Ascending aorta (tissue), 2 donors: ENCODE results near the gene PLCG2. TPM values are rescaled to one million over a fixed set of nuclear protein-coding genes. Genes with fewer than 3 reads are reported as not detected.

Experiments used
- DNase-seq, 2 donors: peaks; one replicate each; pipeline ENCODE4 v3.0.0-alpha.2; 2019; ENCODE audit warnings: low spot score in 2 of 2
- H3K27ac ChIP-seq, 2 donors: fragments of 200-600 bp; sonication (generic); one replicate each; pipeline ENCODE4 v1.5.1; 2016 to 2017; ENCODE audit warnings: mild to moderate bottlenecking in 1 of 2
- H3K27me3 ChIP-seq: fragments of 200-600 bp; sonication (generic); one replicate; pipeline ENCODE4 v1.5.1; 2017
- H3K36me3 ChIP-seq, 2 donors: fragments of 200-600 bp; sonication (generic); one replicate each; pipeline ENCODE4 v1.5.1; 2016
- H3K4me1 ChIP-seq, 2 donors: fragments of 200-600 bp; sonication (generic); one replicate each; pipeline ENCODE4 v1.5.1; 2016 to 2017; ENCODE audit warnings: mild to moderate bottlenecking in 1 of 2
- H3K4me3 ChIP-seq, 2 donors: fragments of 200-600 bp; sonication (generic); one replicate each; pipeline ENCODE4 v1.5.1; 2016 to 2017; ENCODE audit warnings: mild to moderate bottlenecking in 1 of 2
- H3K9me3 ChIP-seq, 2 donors: fragments of 200-600 bp; sonication (generic); one replicate each; pipeline ENCODE4 v1.5.1; 2016
- CTCF ChIP-seq, 3 experiments: fragments of 200-600 bp in 2 of 3; fragments of 450-650 bp in 1 of 3; sonication (generic) in 2 of 3; IDR thresholded peaks; one replicate each; pipeline ENCODE4 v1.5.1; 2016 to 2019; ENCODE audit warnings: antibody characterized with exemption in 3 of 3, mild to moderate bottlenecking in 1 of 3, moderate library complexity in 1 of 3
- intact Hi-C: fragments of 100-400 bp; cut with DNase I; formaldehyde crosslinking; loops from one replicate; pipeline ENCODE4 v1.15.1; 2023
- total RNA-seq: library from RNA; depleted of rRNA; stranded (reverse); fragments of >200 nt; gene quantifications from one replicate; pipeline ENCODE4 v1.1.0, GENCODE V29; 2016

Gene PLCG2
- total RNA-seq, 1 donor from 2014 or later, result 34.2 TPM

GRCh38 chr16:81921843-81922584 is 142.9 kb downstream of the PLCG2 start:
- DNase-seq, result no peak
- TF ChIP-seq CTCF (IDR thresholded peaks at IDR 0.05), result no peak
- no peak overlapping the region for H3K4me3 ChIP-seq
- no peaks in the 10 kb centered on the region for H3K36me3 ChIP-seq
- intact Hi-C loops, result no loop called here
- no peaks in the 10 kb centered on the region for H3K27me3 ChIP-seq
- H3K9me3 ChIP-seq, result no peaks in the 10 kb centered on the region
- no peak overlapping the region for H3K27ac ChIP-seq
- no peaks in the 10 kb centered on the region for H3K4me1 ChIP-seq

GRCh38 chr16:81923296-81923695 is 144.2 kb downstream of the PLCG2 start:
- intact Hi-C loops, result no loop called here
- Histone ChIP-seq H3K4me1 (no peaks in the 10 kb centered on the region), H3K27ac (no peak overlapping the region), H3K27me3 (no peaks in the 10 kb centered on the region), H3K9me3 (no peaks in the 10 kb centered on the region), H3K4me3 (no peak overlapping the region), H3K36me3 (no peaks in the 10 kb centered on the region)
- no peak for TF ChIP-seq CTCF (IDR thresholded peaks at IDR 0.05)
- no peak for DNase-seq

GRCh38 chr16:81925016-81925415 is 145.9 kb downstream of the PLCG2 start:
- H3K4me3 ChIP-seq, result no peak overlapping the region
- no peaks in the 10 kb centered on the region for H3K36me3 ChIP-seq
- intact Hi-C loops, result no loop called here
- H3K4me1 ChIP-seq, result no peaks in the 10 kb centered on the region
- no peaks in the 10 kb centered on the region for H3K27me3 ChIP-seq
- DNase-seq, result no peak
- TF ChIP-seq CTCF (IDR thresholded peaks at IDR 0.05), result no peak
- H3K27ac ChIP-seq, result no peak overlapping the region
- H3K9me3 ChIP-seq, result no peaks in the 10 kb centered on the region

GRCh38 chr16:81926036-81926435 is 146.9 kb downstream of the PLCG2 start:
- H3K9me3 ChIP-seq, result no peaks in the 10 kb centered on the region
- no peaks in the 10 kb centered on the region for H3K36me3 ChIP-seq
- no peaks in the 10 kb centered on the region for H3K4me1 ChIP-seq
- no peaks in the 10 kb centered on the region for H3K27me3 ChIP-seq
- peak in 1 of 2 donors; percentile 39 for DNase-seq
- no peak overlapping the region for H3K4me3 ChIP-seq
- no peak for TF ChIP-seq CTCF (IDR thresholded peaks at IDR 0.05)
- intact Hi-C loops, result no loop called here
- H3K27ac ChIP-seq, result no peak overlapping the region

- H3K27ac ChIP-seq, result no peak overlapping the region
Observed at GRCh38 chr16:81927561-81928185, 148.6 kb downstream of the PLCG2 start.

More at GRCh38 chr16:81927561-81928185, 148.6 kb downstream of the PLCG2 start:
- Histone ChIP-seq H3K4me3 (no peak overlapping the region), H3K36me3 (no peaks in the 10 kb centered on the region), H3K4me1 (no peaks in the 10 kb centered on the region), H3K9me3 (no peaks in the 10 kb centered on the region), H3K27me3 (no peaks in the 10 kb centered on the region)
- peak in 1 of 2 donors; percentile 21 for DNase-seq
- intact Hi-C loops, result no loop called here
- TF ChIP-seq CTCF (IDR thresholded peaks at IDR 0.05), result no peak
